GDM1 (cell line): ENCODE data around the gene TMEM272.
A peak's percentile ranks its signal among the peaks of the same experiment; 100 is the strongest.

ENCODE experiments used
- DNase-seq: peaks from one replicate; lab custom pipeline; 2025; lab: John Stamatoyannopoulos, UW

TMEM272 gene, protein sequence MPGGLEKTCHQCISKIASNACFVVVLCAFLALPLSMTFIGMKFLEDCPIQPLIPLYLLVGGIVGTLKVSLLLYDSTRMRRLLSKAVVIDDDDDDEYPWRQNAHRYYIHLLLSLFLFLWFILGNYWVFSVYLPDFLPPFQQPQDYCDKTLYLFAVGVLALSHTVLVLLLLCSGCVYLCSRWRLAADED

GRCh38 chr13:51844862-51845573 is at the start of gene TMEM272:
Gene TMEM272, minus strand, starts transcription at chr13:51845177. Its CDS starts 6,647 bp downstream, at chr13:51838530.
- DNase-seq: peak; percentile 27

- DNase-seq: no peak
These were observed 49.3 kb upstream of the TMEM272 start for GRCh38 chr13:51894239-51894638.

- no peak for DNase-seq
These were observed 47.7 kb upstream of the TMEM272 start for GRCh38 chr13:51892657-51893056.

DNA sequence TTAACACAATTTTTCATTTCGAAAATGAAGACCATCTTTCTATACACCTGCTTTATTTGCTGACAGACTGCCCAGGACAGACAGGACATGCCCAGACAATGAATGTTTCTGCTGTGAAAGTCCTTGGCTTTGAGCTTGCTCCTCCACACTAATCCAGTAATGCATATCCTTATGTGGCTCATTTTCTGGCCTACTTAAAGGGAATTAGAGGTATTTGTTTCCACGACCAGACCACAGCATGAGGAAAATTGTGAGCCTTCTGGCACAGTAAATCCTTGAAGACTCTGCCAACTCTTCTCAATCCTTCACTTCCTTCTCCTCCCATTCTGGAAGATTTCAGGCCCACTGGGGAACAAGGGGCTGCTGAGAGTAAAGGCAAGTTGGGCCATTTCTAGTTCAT is 42.5 kb upstream of the TMEM272 start:
- no peak for DNase-seq

GRCh38 chr13:51885651-51886050 is 40.7 kb upstream of the TMEM272 start:
- no peak for DNase-seq

DNA sequence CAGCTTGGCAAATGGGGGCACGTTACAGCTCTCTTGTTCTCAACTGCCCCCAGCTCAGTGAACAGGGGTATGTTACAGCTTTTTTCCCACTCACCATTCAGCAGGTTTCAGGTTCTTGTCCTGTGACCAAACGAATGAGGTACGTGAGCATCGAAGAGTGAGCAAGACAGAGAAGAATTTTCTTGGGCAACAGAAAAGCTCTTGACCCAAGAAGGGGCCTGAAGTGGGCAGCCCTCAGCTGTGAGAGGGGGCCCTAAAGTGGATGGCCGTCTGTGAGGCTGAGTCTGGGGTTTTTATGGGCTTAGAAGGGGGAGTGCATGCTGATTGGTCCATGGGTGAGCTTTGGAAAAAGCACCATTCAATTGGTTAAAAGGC is 38.2 kb upstream of the TMEM272 start:
- DNase-seq: no peak

- no peak for DNase-seq
These were observed 37.7 kb upstream of the TMEM272 start for GRCh38 chr13:51882570-51883225.

- no peak for DNase-seq
These were observed 36.3 kb upstream of the TMEM272 start for GRCh38 chr13:51881296-51881695.

DNA sequence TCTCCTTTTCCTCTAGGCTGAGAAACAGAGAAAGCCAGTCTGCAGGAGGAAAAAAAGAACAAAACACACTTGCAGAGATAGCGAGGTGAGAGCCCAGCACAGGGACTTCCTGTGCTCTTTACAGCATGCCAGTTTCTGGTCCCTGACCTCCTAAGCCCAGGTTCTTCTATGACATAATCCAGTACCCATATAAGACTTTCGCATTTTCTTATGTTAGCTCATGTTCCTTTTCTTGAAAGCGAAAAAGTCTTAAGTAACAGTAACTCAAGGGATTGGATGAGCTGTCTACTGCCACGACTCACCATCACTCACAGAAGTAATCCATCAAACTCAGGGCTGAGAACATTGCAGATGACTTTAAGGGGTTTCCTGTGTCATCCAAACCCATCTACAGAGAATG is 34.2 kb upstream of the TMEM272 start:
- DNase-seq: no peak

- no peak for DNase-seq
These were observed 29.7 kb upstream of the TMEM272 start for GRCh38 chr13:51874651-51875050.

GRCh38 chr13:51873837-51874236 is 28.9 kb upstream of the TMEM272 start:
- DNase-seq: no peak

DNA sequence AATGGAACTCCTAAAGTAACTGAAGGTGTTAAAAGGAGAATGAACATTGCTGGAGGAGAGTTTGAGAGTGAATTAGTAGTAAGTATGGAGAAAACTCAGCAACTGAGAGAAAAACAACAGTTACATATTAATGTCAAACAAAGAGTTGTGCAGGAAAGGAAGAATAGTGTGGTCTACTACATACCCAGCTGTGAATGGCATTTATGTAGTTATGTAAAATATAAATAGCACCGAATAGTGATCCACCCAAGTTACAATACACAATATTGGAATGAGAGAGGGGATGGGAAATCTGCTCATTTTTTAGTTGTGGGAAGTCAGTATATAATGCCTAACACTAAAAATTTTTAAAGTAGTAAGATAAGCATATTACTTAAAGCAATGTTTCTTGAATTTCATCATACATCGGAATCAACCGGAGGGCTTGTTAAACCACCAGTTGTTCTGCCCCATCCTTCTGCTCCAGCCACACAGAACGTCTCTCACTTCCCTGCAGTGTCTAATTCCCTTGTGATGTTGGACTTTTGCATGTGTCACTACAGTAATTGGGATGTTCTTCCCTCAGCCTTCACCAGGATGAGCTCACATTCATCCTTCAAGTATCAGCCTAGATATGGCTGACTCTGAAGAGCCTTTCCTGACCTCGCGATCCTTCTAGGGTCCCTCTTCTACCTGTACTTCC is 28.3 kb upstream of the TMEM272 start:
- no peak for DNase-seq

GRCh38 chr13:51870616-51871015 is 25.6 kb upstream of the TMEM272 start:
- no peak for DNase-seq

GRCh38 chr13:51869916-51870315 is 24.9 kb upstream of the TMEM272 start:
- DNase-seq: no peak

DNA sequence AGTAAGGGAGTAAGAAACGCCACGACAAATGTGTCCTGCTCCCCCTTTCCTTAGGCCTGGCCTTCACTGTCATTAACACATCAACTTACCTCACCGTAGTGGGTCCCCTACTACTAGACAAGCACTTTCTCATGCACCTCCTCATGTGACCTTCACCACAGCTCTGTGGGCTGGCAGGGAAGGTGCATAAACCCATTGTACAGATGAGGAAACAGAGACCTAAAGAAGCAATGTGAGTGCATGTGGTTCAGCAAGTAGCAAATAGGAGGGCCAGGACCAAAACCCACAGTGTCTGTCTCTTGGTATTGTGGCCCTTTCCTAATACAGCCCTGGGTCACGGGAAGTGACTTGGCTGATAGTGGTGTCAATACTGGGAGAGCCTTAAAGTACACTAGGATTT is 22.1 kb upstream of the TMEM272 start:
- DNase-seq: no peak

DNA sequence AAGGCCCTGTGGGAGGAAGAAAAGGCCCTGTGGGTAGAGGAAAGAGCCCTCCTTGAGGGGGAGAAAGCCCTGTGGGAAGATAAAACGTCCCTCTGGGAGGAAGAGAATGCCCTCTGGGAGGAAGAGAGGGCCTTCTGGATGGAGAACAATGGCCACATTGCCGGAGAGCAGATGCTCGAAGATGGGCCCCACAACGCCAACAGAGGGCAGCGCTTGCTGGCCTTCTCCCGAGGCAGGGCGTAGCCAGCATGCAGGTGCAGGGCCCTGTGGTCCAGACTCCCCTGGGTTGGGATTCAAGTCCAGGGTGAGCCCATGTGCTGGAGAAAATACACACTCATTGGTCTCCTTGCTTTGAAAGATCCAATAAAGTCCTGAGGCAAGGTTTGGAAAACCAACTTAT is 20.9 kb upstream of the TMEM272 start:
- DNase-seq: no peak

GRCh38 chr13:51862957-51863356 is 18.0 kb upstream of the TMEM272 start:
- DNase-seq: peak; percentile 18

GRCh38 chr13:51861723-51862300 is 16.8 kb upstream of the TMEM272 start, which contains the start of gene CCDC70:
Gene CCDC70, plus strand, starts transcription at chr13:51861969. Its CDS starts 3,443 bp downstream, at chr13:51865412.
- DNase-seq: no peak

GRCh38 chr13:51858433-51859247 is 13.7 kb upstream of the TMEM272 start:
- DNase-seq: no peak

GRCh38 chr13:51856998-51857397 is 12.0 kb upstream of the TMEM272 start:
- DNase-seq: no peak

GRCh38 chr13:51856027-51856736 is 11.2 kb upstream of the TMEM272 start:
- no peak for DNase-seq
